DOHH2 (cell line): Measurements from ENCODE around the gene PIK3CB.

Experiments
- EZH2phosphoT487 ChIP-seq: fragments of 200-600 bp; sonication (generic); IDR thresholded peaks from 2 replicates; pipeline ENCODE4 v1.6.1; 2017; ENCODE audit warnings: borderline replicate concordance, mild to moderate bottlenecking, antibody characterized with exemption, low read length, moderate library complexity, mixed read lengths
- TF ChIP-seq, protein P1 (sequence below): fragments of 200-600 bp; sonication (generic); IDR thresholded peaks from one replicate; pipeline ENCODE4 v1.5.1; 2014; ENCODE audit warnings: antibody characterized with exemption, mild to moderate bottlenecking, low read depth, low read length; ENCODE audit not compliant: poor library complexity, severe bottlenecking

DNA sequence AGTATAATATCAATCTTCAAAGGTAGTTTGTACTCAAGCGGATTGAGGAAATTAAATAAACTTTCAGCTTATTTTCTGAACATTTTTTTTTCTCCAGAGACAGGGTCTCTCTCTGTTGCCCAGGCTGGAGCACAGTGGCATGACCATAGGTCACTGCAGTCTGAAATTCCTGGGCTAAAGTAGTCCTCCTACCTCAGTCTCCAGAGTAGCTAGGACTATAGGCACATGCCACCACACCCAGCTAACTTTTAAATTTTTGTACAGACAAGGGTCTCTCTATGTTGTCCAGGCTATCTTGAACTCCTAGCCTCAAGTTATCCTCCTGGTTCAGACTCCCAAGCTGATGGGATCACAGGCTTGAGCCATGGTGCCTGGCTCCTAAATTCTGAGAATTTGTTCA, 129.1 kb downstream of the PIK3CB start:
- TF ChIP-seq, protein P1, sequence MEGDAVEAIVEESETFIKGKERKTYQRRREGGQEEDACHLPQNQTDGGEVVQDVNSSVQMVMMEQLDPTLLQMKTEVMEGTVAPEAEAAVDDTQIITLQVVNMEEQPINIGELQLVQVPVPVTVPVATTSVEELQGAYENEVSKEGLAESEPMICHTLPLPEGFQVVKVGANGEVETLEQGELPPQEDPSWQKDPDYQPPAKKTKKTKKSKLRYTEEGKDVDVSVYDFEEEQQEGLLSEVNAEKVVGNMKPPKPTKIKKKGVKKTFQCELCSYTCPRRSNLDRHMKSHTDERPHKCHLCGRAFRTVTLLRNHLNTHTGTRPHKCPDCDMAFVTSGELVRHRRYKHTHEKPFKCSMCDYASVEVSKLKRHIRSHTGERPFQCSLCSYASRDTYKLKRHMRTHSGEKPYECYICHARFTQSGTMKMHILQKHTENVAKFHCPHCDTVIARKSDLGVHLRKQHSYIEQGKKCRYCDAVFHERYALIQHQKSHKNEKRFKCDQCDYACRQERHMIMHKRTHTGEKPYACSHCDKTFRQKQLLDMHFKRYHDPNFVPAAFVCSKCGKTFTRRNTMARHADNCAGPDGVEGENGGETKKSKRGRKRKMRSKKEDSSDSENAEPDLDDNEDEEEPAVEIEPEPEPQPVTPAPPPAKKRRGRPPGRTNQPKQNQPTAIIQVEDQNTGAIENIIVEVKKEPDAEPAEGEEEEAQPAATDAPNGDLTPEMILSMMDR = no peak
- TF ChIP-seq EZH2phosphoT487 = no peak
